Measurements from ENCODE around the gene RNF41.

The RNF41 gene

DNA sequence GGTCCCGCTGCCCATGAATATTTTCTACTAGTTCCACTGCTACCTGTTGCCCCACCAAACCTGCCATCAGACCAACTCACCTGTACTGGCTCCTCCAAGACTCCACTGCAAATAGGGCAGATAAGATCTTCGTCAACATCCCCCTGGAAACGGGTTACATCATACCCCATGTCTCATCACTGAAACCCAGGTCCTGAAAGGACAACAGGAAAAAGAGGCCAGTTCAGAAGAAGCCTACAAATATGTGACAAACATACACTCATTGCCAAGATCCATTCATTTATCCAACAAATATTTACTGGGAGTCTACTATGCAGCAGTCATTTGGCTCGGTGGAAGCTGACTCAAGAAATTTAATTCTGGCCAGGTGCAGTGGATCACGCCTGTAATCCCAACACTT lies 7.8 kb downstream of the RNF41 start:
- no peak for TF ChIP-seq SPI1 (IDR thresholded peaks at IDR 0.05; ENCODE audit: borderline replicate concordance, low read depth)
- no peak for TF ChIP-seq CTCF (IDR thresholded peaks at IDR 0.05; ENCODE audit: insufficient read depth, low read length)
- no peak for TF ChIP-seq POLR2AphosphoS5 (IDR thresholded peaks at IDR 0.05; ENCODE audit: low read depth)
- TF ChIP-seq REST (IDR thresholded peaks at IDR 0.05; ENCODE audit: insufficient replicate concordance, low read depth), result no peak
- no peak for TF ChIP-seq GABPA (IDR thresholded peaks at IDR 0.05; ENCODE audit: low read depth)
- no peak overlapping the region for H3K4me3 ChIP-seq (replicated peaks; ENCODE audit: insufficient read depth, low read length)
- no peak overlapping the region for H3K27ac ChIP-seq (replicated peaks)
- DNase-seq (ENCODE audit: low read depth in 1 of 2, low spot score in 1 of 2), result no peak
- no peaks in the 10 kb centered on the region for H3K27me3 ChIP-seq (ENCODE audit: insufficient read depth, poor library complexity, severe bottlenecking)

- Histone ChIP-seq H3K27me3 (ENCODE audit: insufficient read depth, poor library complexity, severe bottlenecking) (no peaks in the 10 kb centered on the region), H3K27ac (replicated peaks) (no peak overlapping the region), H3K4me3 (replicated peaks; ENCODE audit: insufficient read depth, low read length) (no peak overlapping the region)
- DNase-seq (ENCODE audit: low read depth in 1 of 2, low spot score in 1 of 2), result no peak
- TF ChIP-seq POLR2AphosphoS5 (IDR thresholded peaks at IDR 0.05; ENCODE audit: low read depth) (no peak), CTCF (IDR thresholded peaks at IDR 0.05; ENCODE audit: insufficient read depth, low read length) (no peak), GABPA (IDR thresholded peaks at IDR 0.05; ENCODE audit: low read depth) (no peak), REST (IDR thresholded peaks at IDR 0.05; ENCODE audit: insufficient replicate concordance, low read depth) (no peak), SPI1 (IDR thresholded peaks at IDR 0.05; ENCODE audit: borderline replicate concordance, low read depth) (no peak)
Observed at GRCh38 chr12:56212361-56212760, 9.4 kb downstream of the RNF41 start.

DNA sequence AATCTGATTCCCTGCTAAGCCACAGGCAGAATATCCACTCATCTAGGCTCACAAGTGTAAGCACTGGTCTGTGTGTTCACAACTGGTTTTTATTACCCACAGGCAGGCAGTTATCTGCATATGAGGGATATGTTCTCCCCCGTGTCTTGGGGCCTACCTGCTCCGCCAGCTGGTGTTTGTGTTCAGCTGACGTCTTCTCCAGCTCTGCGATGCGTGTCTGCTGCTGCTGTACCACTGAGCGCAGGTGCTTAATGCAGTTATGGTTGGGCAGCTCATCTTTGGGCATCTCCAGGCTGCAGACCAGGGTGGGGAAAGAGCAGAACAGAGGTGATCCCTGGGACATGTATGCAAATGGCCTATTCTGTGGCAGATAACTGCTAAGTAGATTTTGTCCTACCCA lies 13.7 kb downstream of the RNF41 start:
- DNase-seq (ENCODE audit: low read depth in 1 of 2, low spot score in 1 of 2), result no peak
- no peak overlapping the region for H3K4me3 ChIP-seq (replicated peaks; ENCODE audit: insufficient read depth, low read length)
- no peaks in the 10 kb centered on the region for H3K27me3 ChIP-seq (ENCODE audit: insufficient read depth, poor library complexity, severe bottlenecking)
- no peak overlapping the region for H3K27ac ChIP-seq (replicated peaks)
- no peak for TF ChIP-seq REST (IDR thresholded peaks at IDR 0.05; ENCODE audit: insufficient replicate concordance, low read depth)
- TF ChIP-seq POLR2AphosphoS5 (IDR thresholded peaks at IDR 0.05; ENCODE audit: low read depth), result no peak
- TF ChIP-seq CTCF (IDR thresholded peaks at IDR 0.05; ENCODE audit: insufficient read depth, low read length), result no peak
- no peak for TF ChIP-seq SPI1 (IDR thresholded peaks at IDR 0.05; ENCODE audit: borderline replicate concordance, low read depth)
- TF ChIP-seq GABPA (IDR thresholded peaks at IDR 0.05; ENCODE audit: low read depth), result no peak
